Smooth muscle cell (in vitro differentiated cells): ENCODE data around the gene ZNF626. TPM values are rescaled to one million over a fixed set of nuclear protein-coding genes. Genes with fewer than 3 reads are reported as not detected.
A peak's percentile ranks its signal among the peaks of the same experiment; 100 is the strongest.
"Not testable (repeated sequence)": the region's sequence is repeated elsewhere in the genome, so short reads cannot be mapped to it uniquely, and the experiment has no call there.

Experiments
- DNase-seq: peaks from one replicate; lab custom pipeline; 2025; ENCODE audit not compliant: unreplicated experiment; lab: John Stamatoyannopoulos, UW
- H2AFZ ChIP-seq: fragments of 200-600 bp; sonication (generic); 2 replicates; pipeline ENCODE4 v1.6.0; 2016; ENCODE audit warnings: antibody characterized with exemption, low read depth, mild to moderate bottlenecking
- H3F3A ChIP-seq: fragments of 200-600 bp; sonication (generic); 2 replicates; pipeline ENCODE4 v1.6.0; 2017; ENCODE audit warnings: antibody characterized with exemption, low read depth
- H3K27ac ChIP-seq: fragments of 200-600 bp; sonication (generic); 2 replicates; pipeline ENCODE4 v1.5.1; 2016; ENCODE audit warnings: low read depth, mild to moderate bottlenecking
- H3K27me3 ChIP-seq: fragments of 200-600 bp; sonication (generic); 2 replicates; pipeline ENCODE4 v1.6.1; 2016; ENCODE audit warnings: low read depth, mild to moderate bottlenecking
- H3K36me3 ChIP-seq: fragments of 200-600 bp; sonication (generic); 2 replicates; pipeline ENCODE4 v1.5.1; 2016; ENCODE audit warnings: low read depth
- H3K4me1 ChIP-seq: fragments of 200-600 bp; sonication (generic); 2 replicates; pipeline ENCODE4 v1.5.1; 2016; ENCODE audit warnings: low read depth
- H3K4me2 ChIP-seq: fragments of 200-600 bp; sonication (generic); 2 replicates; pipeline ENCODE4 v1.6.0; 2016; ENCODE audit warnings: mild to moderate bottlenecking
- H3K4me3 ChIP-seq: fragments of 200-600 bp; sonication (generic); 2 replicates; pipeline ENCODE4 v1.5.1; 2016; ENCODE audit warnings: mild to moderate bottlenecking
- H3K79me2 ChIP-seq: fragments of 200-600 bp; sonication (generic); 2 replicates; pipeline ENCODE4 v1.6.0; 2016; ENCODE audit warnings: low read depth, mild to moderate bottlenecking
- H3K9ac ChIP-seq: fragments of 200-600 bp; sonication (generic); 2 replicates; pipeline ENCODE4 v1.6.0; 2016; ENCODE audit warnings: low read depth
- H3K9me3 ChIP-seq: fragments of 200-600 bp; sonication (generic); replicated peaks from 2 replicates; pipeline ENCODE4 v1.5.1; 2016; ENCODE audit warnings: low read depth
- H4K20me1 ChIP-seq: fragments of 200-600 bp; sonication (generic); 2 replicates; pipeline ENCODE4 v1.6.0; 2016; ENCODE audit warnings: low read depth
- CTCF ChIP-seq: fragments of 200-600 bp; sonication (generic); IDR thresholded peaks from 2 replicates; pipeline ENCODE4 v1.5.1; 2017; ENCODE audit warnings: borderline replicate concordance, mild to moderate bottlenecking, antibody characterized with exemption; ENCODE audit not compliant: insufficient read depth, poor library complexity, severe bottlenecking
- WGBS: methylation state at CpG from one replicate; pipeline ENCODE4 v1.1.7; 2016; ENCODE audit warnings: low lambda C conversion rate; 5-methylcytosine and 5-hydroxymethylcytosine counted together
- polyA plus RNA-seq: library from polyadenylated mRNA; unstranded; fragments of >200 nt; fragmentation: Nextera tagmentation; extraction: Ambion mirVana; gene quantifications from 2 replicates; pipeline ENCODE4 v1.2.1, GENCODE V29; 2016
- total RNA-seq: library from RNA; depleted of rRNA; stranded (reverse); fragments of >200 nt; gene quantifications from 2 replicates; pipeline ENCODE4 v1.2.3, GENCODE V29; 2014

Gene ZNF626
- total and polyA plus RNA-seq, 2 experiments from 2014 or later = 10.3 to 23.0 TPM

- Histone ChIP-seq H4K20me1 (no peaks in the 10 kb centered on the region), H3F3A (peaks cover 2% of the 10 kb centered on the region), H2AFZ (peak overlapping the region; percentile 74), H3K36me3 (no peaks in the 10 kb centered on the region), H3K27ac (peak overlapping the region; percentile 20), H3K79me2 (peaks cover 7% of the 10 kb centered on the region), H3K9me3 (no peaks in the 10 kb centered on the region), H3K4me3 (no peak overlapping the region), H3K27me3 (no peaks in the 10 kb centered on the region), H3K4me2 (peak overlapping the region; percentile 31), H3K9ac (no peak overlapping the region), H3K4me1 (peaks cover 3% of the 10 kb centered on the region)
- 72% methylated on average over 22 of the region's 22 CpGs for WGBS
- DNase-seq = no peak
- TF ChIP-seq CTCF = no peak
These were observed 3.8 kb upstream of the ZNF626 start for GRCh38 chr19:20664901-20665781.

- Histone ChIP-seq H3K27ac (peak overlapping the region; percentile 20), H2AFZ (peak overlapping the region; percentile 74), H3K79me2 (peaks cover 14% of the 10 kb centered on the region), H3K4me2 (peak overlapping the region; percentile 31)
- not testable (repeated sequence) for H3K9me3 ChIP-seq, H4K20me1 ChIP-seq, H3K36me3 ChIP-seq, H3K4me3 ChIP-seq, H3K4me1 ChIP-seq, H3F3A ChIP-seq, H3K9ac ChIP-seq, H3K27me3 ChIP-seq, DNase-seq
- 72% methylated on average over 10 of the region's 10 CpGs for WGBS
These were observed 3.1 kb upstream of the ZNF626 start for GRCh38 chr19:20664475-20664874.

DNA sequence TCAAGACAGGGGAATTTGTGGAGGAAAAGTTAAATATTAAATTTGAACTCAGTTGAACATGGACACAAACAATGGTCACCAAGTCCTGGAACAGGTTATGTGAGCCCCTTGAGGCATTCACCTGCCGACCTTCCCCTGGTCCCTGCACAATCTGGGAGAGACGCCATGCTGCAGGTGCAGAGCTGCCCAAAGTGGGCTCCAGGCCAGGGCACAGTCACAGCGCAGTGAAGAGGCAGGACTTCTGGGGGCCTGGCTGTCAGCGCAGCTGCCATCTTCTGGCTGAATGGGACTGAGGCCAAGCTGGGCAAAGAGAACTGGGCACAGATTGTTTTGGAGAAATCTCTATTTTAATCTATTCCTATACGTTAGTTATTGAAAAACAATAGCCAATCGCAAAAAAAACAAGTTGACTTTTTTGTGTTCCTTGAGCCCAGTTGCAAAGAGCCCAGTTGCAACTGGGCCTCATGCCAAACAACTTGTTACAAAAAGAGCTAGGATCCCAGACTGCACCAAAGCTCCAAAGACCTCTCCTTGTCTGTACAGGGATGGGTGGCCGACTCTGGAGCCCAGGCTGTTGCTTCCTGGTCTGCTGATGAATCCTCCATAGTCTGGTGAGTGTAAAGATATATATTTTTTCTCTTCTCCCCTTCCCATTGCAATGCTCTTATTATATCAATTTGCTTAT lies 1.2 kb upstream of the ZNF626 start:
- Histone ChIP-seq H2AFZ (no peak overlapping the region), H3K27ac (no peak overlapping the region), H4K20me1 (peaks cover 26% of the 10 kb centered on the region), H3K9me3 (no peaks in the 10 kb centered on the region), H3K36me3 (peaks cover 9% of the 10 kb centered on the region), H3K4me3 (no peak overlapping the region), H3K27me3 (no peaks in the 10 kb centered on the region), H3K9ac (no peak overlapping the region), H3K4me1 (peaks cover 16% of the 10 kb centered on the region), H3K4me2 (no peak overlapping the region), H3K79me2 (peaks cover 33% of the 10 kb centered on the region), H3F3A (peaks cover 2% of the 10 kb centered on the region)
- DNase-seq = no peak
- WGBS = 96% methylated on average over 7 of the region's 7 CpGs
- TF ChIP-seq CTCF = no peak

GRCh38 chr19:20660473-20661140 lies 764 bp downstream of the ZNF626 start:
- WGBS = 15% methylated on average over 29 of the region's 29 CpGs
- H3F3A ChIP-seq = peaks cover 6% of the 10 kb centered on the region
- DNase-seq = no peak
- peak overlapping the region; percentile 91 for H3K4me2 ChIP-seq
- TF ChIP-seq CTCF = no peak
- H3K79me2 ChIP-seq = peaks cover 52% of the 10 kb centered on the region
- H3K27me3 ChIP-seq = no peaks in the 10 kb centered on the region
- H3K36me3 ChIP-seq = peaks cover 12% of the 10 kb centered on the region
- peaks cover 45% of the 10 kb centered on the region for H4K20me1 ChIP-seq
- peak overlapping the region; percentile 67 for H3K4me3 ChIP-seq
- peaks cover 16% of the 10 kb centered on the region for H3K4me1 ChIP-seq
- H2AFZ ChIP-seq = peak overlapping the region; percentile 53
- peak overlapping the region; percentile 91 for H3K9ac ChIP-seq
- peak overlapping the region; percentile 94 for H3K27ac ChIP-seq
- H3K9me3 ChIP-seq = no peaks in the 10 kb centered on the region
